H1 (cell line): ENCODE data around the gene TXNDC8. TPM values are rescaled to one million over a fixed set of nuclear protein-coding genes. Genes with fewer than 3 reads are reported as not detected.

ENCODE experiments used
- CTCF ChIA-PET: fragments of 300-600 bp; sonication (Branson Sonifier 250); formaldehyde crosslinking; loops from one replicate; lab custom pipeline; 2021; ENCODE audit not compliant: partially characterized antibody; lab: Charles Lee
- POLR2A ChIA-PET: fragments of 300-600 bp; sonication (Branson Sonifier 250); formaldehyde crosslinking; loops from one replicate; lab custom pipeline; 2021; ENCODE audit warnings: inconsistent platforms; ENCODE audit not compliant: partially characterized antibody; lab: Charles Lee
- DNase-seq, 2 experiments: peaks; one replicate each; pipeline versions ENCODE4 v3.0.0 to v3.0.0-alpha.2; 2010 to 2022; ENCODE audit warnings: low spot score in 2 of 2, low read depth in 1 of 2, mixed read lengths in 1 of 2
- FAIRE-seq: peaks from 2 replicates; lab custom pipeline; 2011; peaks lifted over from hg19 to GRCh38; lab: Jason Lieb, UNC
- H2AFZ ChIP-seq: 2 replicates; pipeline ENCODE4 v1.8.1; 2012; ENCODE audit warnings: low read length, inconsistent platforms
- H2AK5ac ChIP-seq: 2 replicates; pipeline ENCODE4 v1.6.1; 2013; ENCODE audit warnings: low read depth, low read length
- H2BK120ac ChIP-seq: replicated peaks from 2 replicates; pipeline ENCODE3; 2013; ENCODE audit warnings: low read depth, low read length, inconsistent platforms
- H2BK12ac ChIP-seq: 2 replicates; pipeline ENCODE4 v1.6.1; 2013; ENCODE audit warnings: low read depth, low read length
- H2BK15ac ChIP-seq: 2 replicates; pipeline ENCODE4 v1.6.1; 2013; ENCODE audit warnings: low read length
- H2BK20ac ChIP-seq: 2 replicates; pipeline ENCODE4 v1.6.1; 2013; ENCODE audit warnings: low read length
- H2BK5ac ChIP-seq: 2 replicates; pipeline ENCODE4 v1.6.1; 2013; ENCODE audit warnings: low read depth, low read length
- H3K14ac ChIP-seq: 2 replicates; pipeline ENCODE4 v1.6.1; 2013; ENCODE audit warnings: inconsistent platforms; ENCODE audit not compliant: insufficient read length
- H3K18ac ChIP-seq: 2 replicates; pipeline ENCODE4 v1.6.1; 2013; ENCODE audit warnings: low read length; ENCODE audit errors: extremely low read depth
- H3K23ac ChIP-seq: 2 replicates; pipeline ENCODE4 v1.6.1; 2013; ENCODE audit warnings: inconsistent platforms; ENCODE audit not compliant: insufficient read length
- H3K23me2 ChIP-seq: 2 replicates; pipeline ENCODE4 v1.6.1; 2013; ENCODE audit warnings: low read depth, low read length
- H3K27ac ChIP-seq: 2 replicates; pipeline ENCODE4 v1.6.1; 2011; ENCODE audit warnings: low read depth, low read length, inconsistent platforms
- H3K27me3 ChIP-seq, 4 experiments: replicated peaks in 1 of 4; 1 replicate in 1 of 4; 2 replicates in 3 of 4; pipeline versions ENCODE4 v1.6.1 to v1.8.1; 2011 to 2013; ENCODE audit warnings: low read length in 3 of 4, mild to moderate bottlenecking in 3 of 4, inconsistent platforms in 2 of 4, mixed read lengths in 2 of 4, moderate library complexity in 1 of 4; ENCODE audit not compliant: control insufficient read depth in 3 of 4, insufficient read depth in 3 of 4; ENCODE audit errors: extremely low read depth in 1 of 4
- H3K36me3 ChIP-seq, 4 experiments: 2 replicates each; pipeline versions ENCODE4 v1.6.1 to v1.8.1; 2011 to 2013; ENCODE audit warnings: mild to moderate bottlenecking in 4 of 4, low read length in 3 of 4, moderate library complexity in 2 of 4, control low read depth in 1 of 4, inconsistent platforms in 1 of 4; ENCODE audit not compliant: insufficient read depth in 4 of 4, control insufficient read depth in 2 of 4
- H3K4ac ChIP-seq: replicated peaks from 2 replicates; pipeline ENCODE3; 2013; ENCODE audit warnings: low read length, low read depth, mixed read lengths, inconsistent platforms; ENCODE audit not compliant: insufficient read length
- H3K4me1 ChIP-seq, 4 experiments: replicated peaks in 1 of 4; 1 replicate in 1 of 4; 2 replicates in 3 of 4; pipeline versions ENCODE4 v1.6.1 to v1.8.1; 2011 to 2013; ENCODE audit warnings: low read length in 3 of 4, inconsistent platforms in 2 of 4, mixed read lengths in 1 of 4; ENCODE audit not compliant: insufficient read depth in 4 of 4, control insufficient read depth in 3 of 4
- H3K4me2 ChIP-seq, 2 experiments: 2 replicates each; pipeline versions ENCODE4 v1.6.1 to v1.8.1; 2011 to 2013; ENCODE audit warnings: low read depth in 2 of 2, low read length in 2 of 2, control low read depth in 1 of 2, inconsistent platforms in 1 of 2, mild to moderate bottlenecking in 1 of 2; ENCODE audit not compliant: insufficient read depth in 1 of 2
- H3K4me3 ChIP-seq, 4 experiments: fragments of 200-600, 300-600 bp in 1 of 4; sonication (generic), shearing (Covaris generic), sonication (Bioruptor Twin) in 1 of 4; 2 replicates each; pipeline versions ENCODE4 v1.5.1 to v1.8.1; 2011 to 2016; ENCODE audit warnings: low read length in 4 of 4, low read depth in 3 of 4, control low read depth in 2 of 4, inconsistent platforms in 2 of 4, mild to moderate bottlenecking in 2 of 4, mixed read lengths in 1 of 4, moderate library complexity in 1 of 4; ENCODE audit not compliant: insufficient read depth in 2 of 4; ENCODE audit errors: extremely low read depth in 1 of 4
- H3K56ac ChIP-seq: replicated peaks from 2 replicates; pipeline ENCODE3; 2013; ENCODE audit warnings: low read depth, mild to moderate bottlenecking, mixed read lengths, low read length, inconsistent platforms; ENCODE audit not compliant: insufficient read length
- H3K79me1 ChIP-seq: 2 replicates; pipeline ENCODE4 v1.6.1; 2013; ENCODE audit warnings: low read depth, low read length, control low read depth
- H3K79me2 ChIP-seq, 2 experiments: 2 replicates each; pipeline versions ENCODE4 v1.6.1 to v1.8.1; 2012 to 2013; ENCODE audit warnings: low read length in 2 of 2, mild to moderate bottlenecking in 2 of 2, inconsistent platforms in 1 of 2; ENCODE audit not compliant: insufficient read depth in 2 of 2, control insufficient read depth in 1 of 2
- H3K9ac ChIP-seq, 4 experiments: replicated peaks in 1 of 4; 1 replicate in 1 of 4; 2 replicates in 3 of 4; pipeline versions ENCODE4 v1.6.1 to v1.8.1; 2011 to 2013; ENCODE audit warnings: low read depth in 3 of 4, low read length in 3 of 4, control low read depth in 2 of 4, mild to moderate bottlenecking in 2 of 4, moderate library complexity in 2 of 4, inconsistent platforms in 1 of 4; ENCODE audit errors: extremely low read depth in 1 of 4
- H3K9me3 ChIP-seq, 2 experiments: 2 replicates each; pipeline versions ENCODE4 v1.6.1 to v1.8.1; 2012 to 2013; ENCODE audit warnings: mild to moderate bottlenecking in 2 of 2, moderate library complexity in 2 of 2, control low read depth in 1 of 2, inconsistent platforms in 1 of 2, low read depth in 1 of 2, low read length in 1 of 2, mixed read lengths in 1 of 2; ENCODE audit not compliant: insufficient read depth in 2 of 2
- H4K20me1 ChIP-seq, 2 experiments: replicated peaks in 1 of 2; 2 replicates each; pipeline versions ENCODE3 to v1.8.1; 2011 to 2013; ENCODE audit warnings: inconsistent platforms in 2 of 2, low read length in 2 of 2, mild to moderate bottlenecking in 1 of 2; ENCODE audit not compliant: insufficient read depth in 2 of 2, control insufficient read depth in 1 of 2
- H4K5ac ChIP-seq: 2 replicates; pipeline ENCODE4 v1.6.1; 2013; ENCODE audit warnings: low read length, low read depth, mixed read lengths, inconsistent platforms; ENCODE audit not compliant: insufficient read length
- H4K8ac ChIP-seq: 2 replicates; pipeline ENCODE4 v1.8.0; 2013; ENCODE audit warnings: mild to moderate bottlenecking, moderate library complexity, low read length, inconsistent platforms; ENCODE audit not compliant: insufficient read depth; ENCODE audit errors: extremely low read depth
- H4K91ac ChIP-seq: replicated peaks from 2 replicates; pipeline ENCODE3; 2013; ENCODE audit warnings: low read length, mixed read lengths, inconsistent platforms; ENCODE audit not compliant: insufficient read length
- BACH1 ChIP-seq: IDR thresholded peaks from 2 replicates; pipeline ENCODE4 v1.6.1; 2012; ENCODE audit warnings: low read length, improper control_type of control experiment
- CEBPB ChIP-seq: IDR thresholded peaks from 2 replicates; pipeline ENCODE4 v1.6.1; 2012; ENCODE audit warnings: low read depth, low read length
- CHD2 ChIP-seq: IDR thresholded peaks from 2 replicates; pipeline ENCODE4 v1.6.1; 2012; ENCODE audit warnings: low read length, improper control_type of control experiment
- CTBP2 ChIP-seq: IDR thresholded peaks from 2 replicates; pipeline ENCODE4 v1.7.0; 2011; ENCODE audit warnings: borderline replicate concordance, mild to moderate bottlenecking, moderate library complexity, mixed read lengths, low read length; ENCODE audit not compliant: insufficient read depth, insufficient read length
- KDM1A ChIP-seq: fragments of 200-600, 300-600 bp; sonication (generic); IDR thresholded peaks from 2 replicates; pipeline ENCODE4 v1.7.1; 2016; ENCODE audit warnings: mild to moderate bottlenecking, low read length, borderline replicate concordance
- KDM5A ChIP-seq: fragments of 200-600 bp; IDR thresholded peaks from 2 replicates; pipeline ENCODE4 v1.7.1; 2012; ENCODE audit warnings: mild to moderate bottlenecking, low read length, inconsistent platforms, mixed read lengths
- SRF ChIP-seq: IDR thresholded peaks from 2 replicates; pipeline ENCODE4 v1.6.1; 2011; ENCODE audit warnings: mild to moderate bottlenecking, low read depth, low read length, moderate library complexity
- TAF7 ChIP-seq: optimal IDR thresholded peaks from 2 replicates; pipeline ENCODE3; 2011; ENCODE audit warnings: low read depth, mild to moderate bottlenecking, inconsistent platforms, low read length, moderate library complexity, borderline replicate concordance
- YY1 ChIP-seq: IDR thresholded peaks from 2 replicates; pipeline ENCODE4 v1.6.1; 2011; ENCODE audit warnings: low read depth, mild to moderate bottlenecking, low read length
- WGBS, 2 experiments: shearing (Covaris generic) in 1 of 2; methylation state at CpG; one replicate each; pipeline versions ENCODE4 v1.1.6 to v1.1.7; 2013 to 2015; ENCODE audit warnings: low lambda C conversion rate in 2 of 2, mixed read lengths in 2 of 2, inconsistent platforms in 1 of 2, low coverage in 1 of 2, missing lambda C conversion rate in 1 of 2; ENCODE audit not compliant: insufficient replicate concordance in 2 of 2, insufficient coverage in 1 of 2, insufficient read length in 1 of 2; ENCODE audit errors: extremely low coverage in 1 of 2, missing lambda C conversion rate in 1 of 2; 5-methylcytosine and 5-hydroxymethylcytosine counted together
- long read RNA-seq, 2 experiments: library from RNA in 1 of 2; library from capped mRNA in 1 of 2; stranded (forward); transcript quantifications; one replicate each; pipeline ENCODE4 v2.0.0, GENCODE V29; 2021; ENCODE audit warnings: inconsistent platforms in 1 of 2
- polyA minus RNA-seq, 3 experiments: library from RNA; depleted of rRNA, polyadenylated mRNA; stranded (reverse); fragments of >200 nt; gene quantifications; 1 replicate in 2 of 3; 2 replicates in 1 of 3; pipeline ENCODE4 v1.2.3, GENCODE V29; 2011
- polyA plus RNA-seq, 7 experiments: library from polyadenylated mRNA; depleted of rRNA in 3 of 7; stranded (reverse) in 5 of 7; unstranded in 2 of 7; fragments of >200 nt in 5 of 7; fragments of 200-250 nt in 2 of 7; gene quantifications; 1 replicate in 5 of 7; 2 replicates in 1 of 7; 4 replicates in 1 of 7; pipeline versions ENCODE4 v1.2.1 to v1.2.3, GENCODE V29; 2011 to 2013; ENCODE audit warnings: missing spikeins in 2 of 7, mixed read lengths in 2 of 7
- total RNA-seq: library from RNA; stranded (reverse); fragmentation: NEBNext Ultra II Directional; extraction: Animal tissue kit (Norgen Biotek cat#: 25700); gene quantifications from 2 replicates; pipeline ENCODE4 v1.2.1, GENCODE V29; 2021

The TXNDC8 gene
- total RNA-seq (not detected in 2 replicates), polyA plus RNA-seq (2011; rRNA removed) (not detected in 2 replicates), polyA minus RNA-seq (2011; rRNA and poly(A)+ RNA removed) (not detected in 2 replicates)
- not detected for polyA plus RNA-seq (2011; cell fraction: cytosol; rRNA removed)
- polyA plus RNA-seq (2011; cell fraction: nucleus; rRNA removed), result not detected
- not detected in 4 replicates for polyA plus RNA-seq (2012, experiment 1 of 2)
- polyA plus RNA-seq (2012, experiment 2 of 2), result not detected
- polyA plus RNA-seq (2013, experiment 1 of 2), result not detected
- polyA plus RNA-seq (2013, experiment 2 of 2), result not detected
- polyA minus RNA-seq (2011; cell fraction: cytosol; rRNA and poly(A)+ RNA removed), result not detected
- not detected for polyA minus RNA-seq (2011; cell fraction: nucleus; rRNA and poly(A)+ RNA removed)
- long read RNA-seq, experiment 1, result 0 reads
- long read RNA-seq, experiment 2, result 0 reads

DNA sequence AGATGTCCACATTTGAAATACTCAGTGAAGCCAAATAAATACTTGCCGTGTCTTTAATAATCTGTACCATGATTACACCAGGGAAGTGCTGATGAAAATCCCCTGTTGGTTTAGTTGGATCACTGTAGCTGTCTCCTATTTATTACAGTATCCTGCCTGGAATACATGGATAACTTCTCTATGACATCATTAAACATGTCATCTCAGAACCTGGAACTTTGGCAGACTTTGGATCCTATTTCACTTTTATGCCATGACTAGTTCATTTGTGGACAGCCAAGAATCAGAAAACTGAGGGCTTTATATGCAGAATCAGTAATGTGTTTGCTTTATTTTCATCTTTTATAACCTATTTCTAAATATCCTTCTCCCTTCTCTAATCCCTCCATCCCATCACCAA lies at the start of gene TXNDC8:
Gene TXNDC8 (minus strand): TSS at position 137 of the 400 bp plus-strand sequence.
- H3K23ac ChIP-seq, result no peak within 1 kb of the TSS
- H3K27ac ChIP-seq, result no peak within 1 kb of the TSS
- DNase-seq, result no peak
- H2BK120ac ChIP-seq, result no peak within 1 kb of the TSS
- no peak within 1 kb of the TSS for H4K5ac ChIP-seq
- H4K8ac ChIP-seq, result no peak within 1 kb of the TSS
- H2AK5ac ChIP-seq, result no peak within 1 kb of the TSS
- no peak within 1 kb of the TSS for H2BK20ac ChIP-seq
- no peaks in the 10 kb centered on the region for H3K23me2 ChIP-seq
- H3K14ac ChIP-seq, result no peak within 1 kb of the TSS
- no peak within 1 kb of the TSS for H3K4me3 ChIP-seq
- H4K91ac ChIP-seq, result no peak within 1 kb of the TSS
- H3K9me3 ChIP-seq, result no peaks in the 10 kb centered on the region
- POLR2A ChIA-PET, result no interaction called here
- FAIRE-seq, result no peak
- no peaks in the 10 kb centered on the region for H3K79me2 ChIP-seq
- H3K9ac ChIP-seq, result no peak within 1 kb of the TSS
- no peaks in the 10 kb centered on the region for H3K79me1 ChIP-seq
- H2BK15ac ChIP-seq, result no peak within 1 kb of the TSS
- 94% methylated on average over 1 of the region's 1 CpG; no CpG with 5 or more reads in 1 of the 2 experiments for WGBS, 2 experiments
- H3K27me3 ChIP-seq, result no peaks in the 10 kb centered on the region
- no peak within 1 kb of the TSS for H2AFZ ChIP-seq
- no peak within 1 kb of the TSS for H3K4ac ChIP-seq
- H4K20me1 ChIP-seq, result no peaks in the 10 kb centered on the region
- H2BK12ac ChIP-seq, result no peak within 1 kb of the TSS
- TF ChIP-seq CEBPB, result no peak
- TF ChIP-seq YY1, result no peak
- no peak for TF ChIP-seq SRF
- TF ChIP-seq TAF7, result no peak
- TF ChIP-seq KDM1A, result no peak
- no peak for TF ChIP-seq KDM5A
- no peak for TF ChIP-seq CTBP2
- no peak for TF ChIP-seq CHD2
- no peak for TF ChIP-seq BACH1
- TF ChIP-seq, all 59 proteins: peak for 0
- no peaks in the 10 kb centered on the region for H3K4me1 ChIP-seq
- CTCF ChIA-PET, result no interaction called here
- no peak within 1 kb of the TSS for H3K18ac ChIP-seq
- H3K4me2 ChIP-seq, result no peak within 1 kb of the TSS
- no peak within 1 kb of the TSS for H3K56ac ChIP-seq
- H2BK5ac ChIP-seq, result no peak within 1 kb of the TSS
- no peaks in the 10 kb centered on the region for H3K36me3 ChIP-seq
